BJ (cell line): ENCODE results near the gene B3GLCT. TPM values are rescaled to one million over a fixed set of nuclear protein-coding genes. Genes with fewer than 3 reads are reported as not detected.

Experiments used
- CTCF ChIA-PET: fragments of 350-600 bp; formaldehyde crosslinking; extraction: SDS; loops from one replicate; lab custom pipeline; 2021; ENCODE audit warnings: antibody characterized with exemption, inconsistent platforms; lab: Yijun Ruan, JAX
- POLR2A ChIA-PET: fragments of 300-600 bp; sonication (Branson Sonifier 250); formaldehyde crosslinking; extraction: SDS; loops from one replicate; lab custom pipeline; 2021; ENCODE audit warnings: antibody characterized with exemption; lab: Charles Lee
- DNase-seq: peaks from one replicate; pipeline ENCODE4 v3.0.0-alpha.2; 2011; ENCODE audit warnings: low read depth
- H3K27me3 ChIP-seq: 2 replicates; pipeline ENCODE4 v1.6.0; 2011; ENCODE audit warnings: low read length; ENCODE audit not compliant: control insufficient read depth, insufficient read depth
- H3K36me3 ChIP-seq: 2 replicates; pipeline ENCODE4 v1.5.1; 2011; ENCODE audit warnings: low read length; ENCODE audit not compliant: control insufficient read depth, insufficient read depth
- H3K4me3 ChIP-seq: 2 replicates; pipeline ENCODE4 v1.5.1; 2011; ENCODE audit warnings: low read depth, mild to moderate bottlenecking, control low read depth, low read length
- CTCF ChIP-seq: IDR thresholded peaks from 2 replicates; pipeline ENCODE4 v1.5.1; 2011; ENCODE audit warnings: low read depth, mild to moderate bottlenecking, control low read depth, inconsistent platforms, low read length, moderate library complexity; ENCODE audit not compliant: insufficient read depth
- polyA plus RNA-seq: library from polyadenylated mRNA; depleted of rRNA; stranded (reverse); fragments of >200 nt; gene quantifications from 2 replicates; pipeline ENCODE4 v1.2.3, GENCODE V29; 2011

The B3GLCT gene
- polyA plus RNA-seq, 1 experiment: 3.3 TPM

- Histone ChIP-seq H3K36me3 (no peaks in the 10 kb centered on the region), H3K4me3 (no peak overlapping the region), H3K27me3 (peaks cover 2% of the 10 kb centered on the region; the same call in 1 of the 2 replicates)
- TF ChIP-seq CTCF: no peak
- POLR2A ChIA-PET: no interaction called here
- no peak for DNase-seq
- CTCF ChIA-PET: no interaction called here
These were observed 157.8 kb downstream of the B3GLCT start for GRCh38 chr13:31357581-31357980.

- ChIA-PET POLR2A (no interaction called here), CTCF (no interaction called here)
- TF ChIP-seq CTCF: no peak
- Histone ChIP-seq H3K36me3 (no peaks in the 10 kb centered on the region), H3K4me3 (no peak overlapping the region), H3K27me3 (no peaks in the 10 kb centered on the region)
- DNase-seq: no peak
These were observed 161.9 kb downstream of the B3GLCT start for GRCh38 chr13:31361673-31362072.

- CTCF ChIA-PET: no interaction called here
These were observed 165.9 kb downstream of the B3GLCT start for GRCh38 chr13:31365630-31366029.

GRCh38 chr13:31367410-31367809, 167.6 kb downstream of the B3GLCT start:
- H3K27me3 ChIP-seq: no peaks in the 10 kb centered on the region; the same call in 1 of the 2 replicates
- no peak for TF ChIP-seq CTCF
- ChIA-PET CTCF (no interaction called here), POLR2A (no interaction called here)
- H3K4me3 ChIP-seq: no peak overlapping the region
- no peak for DNase-seq
- no peaks in the 10 kb centered on the region for H3K36me3 ChIP-seq

More at GRCh38 chr13:31365630-31366029, 165.9 kb downstream of the B3GLCT start:
- DNase-seq: no peak
- no peak overlapping the region for H3K4me3 ChIP-seq
- H3K36me3 ChIP-seq: no peaks in the 10 kb centered on the region
- no peak for TF ChIP-seq CTCF
- no peaks in the 10 kb centered on the region; the same call in 1 of the 2 replicates for H3K27me3 ChIP-seq
- POLR2A ChIA-PET: no interaction called here

- CTCF ChIA-PET: no interaction called here
- Histone ChIP-seq H3K4me3 (no peak overlapping the region), H3K27me3 (no peaks in the 10 kb centered on the region; the same call in 1 of the 2 replicates), H3K36me3 (no peaks in the 10 kb centered on the region)
- TF ChIP-seq CTCF: no peak
- POLR2A ChIA-PET: no interaction called here
- DNase-seq: no peak
These were observed 169.4 kb downstream of the B3GLCT start for GRCh38 chr13:31369213-31369612.
